ENCODE results near the gene SREK1IP1.

SREK1IP1 gene

GRCh38 chr5:64746446-64746845 is 22.0 kb downstream of the SREK1IP1 start:
- Histone ChIP-seq H3K56ac (ENCODE audit: low read length) (peak overlapping the region; percentile 18), H3K79me2 (ENCODE audit: control insufficient read depth, insufficient read depth, low read length) (peaks cover 11% of the 10 kb centered on the region), H3K36me3 (ENCODE audit: control insufficient read depth, insufficient read depth, low read length) (no peaks in the 10 kb centered on the region), H4K5ac (ENCODE audit: low read length) (no peak overlapping the region), H3K23ac (ENCODE audit: low read length) (no peak overlapping the region), H2BK5ac (ENCODE audit: low read length) (peak overlapping the region; percentile 52), H3K27me3 (ENCODE audit: insufficient read depth, low read length, poor library complexity) (no peaks in the 10 kb centered on the region), H3K9ac (ENCODE audit: low read length) (no peak overlapping the region), H3K27ac (ENCODE audit: low read depth, low read length) (peak overlapping the region; percentile 47), H3K18ac (ENCODE audit: low read length) (peak overlapping the region; percentile 23), H3K79me1 (ENCODE audit: low read length) (peaks cover 12% of the 10 kb centered on the region), H2AK5ac (ENCODE audit: low read length) (no peak overlapping the region), H4K8ac (ENCODE audit: low read depth, low read length) (no peak overlapping the region), H3K4me3 (ENCODE audit: low read length) (no peak overlapping the region), H3K4me2 (ENCODE audit: low read length) (no peak overlapping the region), H2BK15ac (replicated peaks; ENCODE audit: low read depth) (no peak overlapping the region), H3K4ac (ENCODE audit: low read depth, low read length) (no peak overlapping the region), H2BK120ac (ENCODE audit: low read depth, low read length) (peak overlapping the region; percentile 51), H3K4me1 (ENCODE audit: control insufficient read depth, low read depth, low read length) (peaks cover 4% of the 10 kb centered on the region)
- DNase-seq, result no peak
- no CpG with 5 or more reads among the region's 1 CpG for WGBS (ENCODE audit: extremely low coverage, insufficient coverage, low lambda C conversion rate)

GRCh38 chr5:64744914-64745313 is 23.6 kb downstream of the SREK1IP1 start:
- H4K8ac ChIP-seq (ENCODE audit: low read depth, low read length), result no peak overlapping the region
- H3K79me2 ChIP-seq (ENCODE audit: control insufficient read depth, insufficient read depth, low read length), result peaks cover 5% of the 10 kb centered on the region
- H4K5ac ChIP-seq (ENCODE audit: low read length), result no peak overlapping the region
- no peak overlapping the region for H3K4me3 ChIP-seq (ENCODE audit: low read length)
- H3K4me1 ChIP-seq (ENCODE audit: control insufficient read depth, low read depth, low read length), result peaks cover 4% of the 10 kb centered on the region
- peak overlapping the region; percentile 94 for H3K27ac ChIP-seq (ENCODE audit: low read depth, low read length)
- H2BK5ac ChIP-seq (ENCODE audit: low read length), result no peak overlapping the region
- H3K4ac ChIP-seq (ENCODE audit: low read depth, low read length), result no peak overlapping the region
- H2BK120ac ChIP-seq (ENCODE audit: low read depth, low read length), result no peak overlapping the region
- no peaks in the 10 kb centered on the region for H3K27me3 ChIP-seq (ENCODE audit: insufficient read depth, low read length, poor library complexity)
- peak overlapping the region; percentile 62 for H3K56ac ChIP-seq (ENCODE audit: low read length)
- no peak overlapping the region for H3K23ac ChIP-seq (ENCODE audit: low read length)
- no peaks in the 10 kb centered on the region for H3K36me3 ChIP-seq (ENCODE audit: control insufficient read depth, insufficient read depth, low read length)
- WGBS (ENCODE audit: extremely low coverage, insufficient coverage, low lambda C conversion rate), result no CpG with 5 or more reads among the region's 1 CpG
- H2BK15ac ChIP-seq (replicated peaks; ENCODE audit: low read depth), result no peak overlapping the region
- H3K18ac ChIP-seq (ENCODE audit: low read length), result no peak overlapping the region
- H3K4me2 ChIP-seq (ENCODE audit: low read length), result no peak overlapping the region
- no peak overlapping the region for H2AK5ac ChIP-seq (ENCODE audit: low read length)
- DNase-seq, result peak; percentile 97
- H3K9ac ChIP-seq (ENCODE audit: low read length), result no peak overlapping the region
- H3K79me1 ChIP-seq (ENCODE audit: low read length), result peaks cover 6% of the 10 kb centered on the region

- Histone ChIP-seq H3K9ac (ENCODE audit: low read length) (no peak overlapping the region), H3K4me1 (ENCODE audit: control insufficient read depth, low read depth, low read length) (peaks cover 4% of the 10 kb centered on the region), H3K23ac (ENCODE audit: low read length) (no peak overlapping the region), H3K18ac (ENCODE audit: low read length) (no peak overlapping the region), H2AK5ac (ENCODE audit: low read length) (no peak overlapping the region), H3K4me3 (ENCODE audit: low read length) (no peak overlapping the region), H3K36me3 (ENCODE audit: control insufficient read depth, insufficient read depth, low read length) (no peaks in the 10 kb centered on the region), H3K4ac (ENCODE audit: low read depth, low read length) (no peak overlapping the region), H2BK15ac (replicated peaks; ENCODE audit: low read depth) (no peak overlapping the region), H3K56ac (ENCODE audit: low read length) (no peak overlapping the region), H2BK5ac (ENCODE audit: low read length) (no peak overlapping the region), H3K27me3 (ENCODE audit: insufficient read depth, low read length, poor library complexity) (no peaks in the 10 kb centered on the region), H4K5ac (ENCODE audit: low read length) (no peak overlapping the region), H3K27ac (ENCODE audit: low read depth, low read length) (no peak overlapping the region), H3K79me1 (ENCODE audit: low read length) (peaks cover 4% of the 10 kb centered on the region), H3K79me2 (ENCODE audit: control insufficient read depth, insufficient read depth, low read length) (peaks cover 7% of the 10 kb centered on the region), H2BK120ac (ENCODE audit: low read depth, low read length) (no peak overlapping the region), H3K4me2 (ENCODE audit: low read length) (no peak overlapping the region), H4K8ac (ENCODE audit: low read depth, low read length) (no peak overlapping the region)
- no peak for DNase-seq
Observed at GRCh38 chr5:64742821-64743220, 25.7 kb downstream of the SREK1IP1 start.

- Histone ChIP-seq H3K4me3 (ENCODE audit: low read length) (no peak overlapping the region), H3K79me2 (ENCODE audit: control insufficient read depth, insufficient read depth, low read length) (peaks cover 9% of the 10 kb centered on the region), H3K4me2 (ENCODE audit: low read length) (no peak overlapping the region), H3K4ac (ENCODE audit: low read depth, low read length) (no peak overlapping the region), H4K5ac (ENCODE audit: low read length) (no peak overlapping the region), H2AK5ac (ENCODE audit: low read length) (no peak overlapping the region), H3K18ac (ENCODE audit: low read length) (peak overlapping the region; percentile 75), H3K79me1 (ENCODE audit: low read length) (peaks cover 4% of the 10 kb centered on the region), H3K4me1 (ENCODE audit: control insufficient read depth, low read depth, low read length) (peaks cover 4% of the 10 kb centered on the region), H3K56ac (ENCODE audit: low read length) (no peak overlapping the region), H2BK5ac (ENCODE audit: low read length) (no peak overlapping the region), H3K36me3 (ENCODE audit: control insufficient read depth, insufficient read depth, low read length) (no peaks in the 10 kb centered on the region), H3K9ac (ENCODE audit: low read length) (no peak overlapping the region), H2BK120ac (ENCODE audit: low read depth, low read length) (no peak overlapping the region), H3K23ac (ENCODE audit: low read length) (no peak overlapping the region), H2BK15ac (replicated peaks; ENCODE audit: low read depth) (no peak overlapping the region), H3K27ac (ENCODE audit: low read depth, low read length) (no peak overlapping the region), H3K27me3 (ENCODE audit: insufficient read depth, low read length, poor library complexity) (no peaks in the 10 kb centered on the region), H4K8ac (ENCODE audit: low read depth, low read length) (no peak overlapping the region)
- WGBS (ENCODE audit: extremely low coverage, insufficient coverage, low lambda C conversion rate), result no CpG with 5 or more reads among the region's 1 CpG
- no peak for DNase-seq
Observed at GRCh38 chr5:64742411-64742810, 26.1 kb downstream of the SREK1IP1 start.

GRCh38 chr5:64727150-64727549 is 41.3 kb downstream of the SREK1IP1 start:
- Histone ChIP-seq H3K79me2 (ENCODE audit: control insufficient read depth, insufficient read depth, low read length) (peaks cover 7% of the 10 kb centered on the region), H3K4me1 (ENCODE audit: control insufficient read depth, low read depth, low read length) (peaks cover 8% of the 10 kb centered on the region), H3K23ac (ENCODE audit: low read length) (no peak overlapping the region), H3K9ac (ENCODE audit: low read length) (no peak overlapping the region), H2BK15ac (replicated peaks; ENCODE audit: low read depth) (no peak overlapping the region), H2BK120ac (ENCODE audit: low read depth, low read length) (no peak overlapping the region), H3K79me1 (ENCODE audit: low read length) (peaks cover 6% of the 10 kb centered on the region), H4K8ac (ENCODE audit: low read depth, low read length) (no peak overlapping the region), H3K18ac (ENCODE audit: low read length) (no peak overlapping the region), H2AK5ac (ENCODE audit: low read length) (no peak overlapping the region), H3K27ac (ENCODE audit: low read depth, low read length) (no peak overlapping the region), H3K4ac (ENCODE audit: low read depth, low read length) (no peak overlapping the region), H3K27me3 (ENCODE audit: insufficient read depth, low read length, poor library complexity) (no peaks in the 10 kb centered on the region), H3K36me3 (ENCODE audit: control insufficient read depth, insufficient read depth, low read length) (peaks cover 2% of the 10 kb centered on the region), H4K5ac (ENCODE audit: low read length) (no peak overlapping the region), H3K4me2 (ENCODE audit: low read length) (no peak overlapping the region), H3K4me3 (ENCODE audit: low read length) (no peak overlapping the region), H2BK5ac (ENCODE audit: low read length) (no peak overlapping the region), H3K56ac (ENCODE audit: low read length) (no peak overlapping the region)
- no CpG with 5 or more reads among the region's 2 CpGs for WGBS (ENCODE audit: extremely low coverage, insufficient coverage, low lambda C conversion rate)
- DNase-seq, result no peak

- H4K8ac ChIP-seq (ENCODE audit: low read depth, low read length), result no peak overlapping the region
- no peaks in the 10 kb centered on the region for H3K79me1 ChIP-seq (ENCODE audit: low read length)
- H3K27ac ChIP-seq (ENCODE audit: low read depth, low read length), result no peak overlapping the region
- H3K56ac ChIP-seq (ENCODE audit: low read length), result no peak overlapping the region
- H3K18ac ChIP-seq (ENCODE audit: low read length), result no peak overlapping the region
- peaks cover 2% of the 10 kb centered on the region for H3K36me3 ChIP-seq (ENCODE audit: control insufficient read depth, insufficient read depth, low read length)
- H3K4ac ChIP-seq (ENCODE audit: low read depth, low read length), result peak overlapping the region; percentile 9
- no peak overlapping the region for H4K5ac ChIP-seq (ENCODE audit: low read length)
- H2AK5ac ChIP-seq (ENCODE audit: low read length), result no peak overlapping the region
- no peak for DNase-seq
- no peaks in the 10 kb centered on the region for H3K79me2 ChIP-seq (ENCODE audit: control insufficient read depth, insufficient read depth, low read length)
- no peak overlapping the region for H3K4me3 ChIP-seq (ENCODE audit: low read length)
- no peak overlapping the region for H2BK120ac ChIP-seq (ENCODE audit: low read depth, low read length)
- H3K9ac ChIP-seq (ENCODE audit: low read length), result no peak overlapping the region
- no peak overlapping the region for H2BK5ac ChIP-seq (ENCODE audit: low read length)
- no CpG with 5 or more reads among the region's 3 CpGs for WGBS (ENCODE audit: extremely low coverage, insufficient coverage, low lambda C conversion rate)
- no peak overlapping the region for H3K4me2 ChIP-seq (ENCODE audit: low read length)
- H3K4me1 ChIP-seq (ENCODE audit: control insufficient read depth, low read depth, low read length), result peaks cover 2% of the 10 kb centered on the region
- no peak overlapping the region for H2BK15ac ChIP-seq (replicated peaks; ENCODE audit: low read depth)
- H3K27me3 ChIP-seq (ENCODE audit: insufficient read depth, low read length, poor library complexity), result no peaks in the 10 kb centered on the region
- no peak overlapping the region for H3K23ac ChIP-seq (ENCODE audit: low read length)
Observed at GRCh38 chr5:64722588-64722987, 45.9 kb downstream of the SREK1IP1 start.

Data from mesendoderm (in vitro differentiated cells).